Parathyroid adenoma (tissue), 2 donors: ENCODE results near the gene ABLIM2.

ENCODE experiments used
- H2AFZ ChIP-seq: fragments of 300-600 bp; sonication (generic); one replicate; pipeline ENCODE4 v1.7.0; 2017; ENCODE audit warnings: antibody characterized with exemption, mild to moderate bottlenecking
- H3K27ac ChIP-seq: fragments of 300-600 bp; sonication (generic); one replicate; pipeline ENCODE4 v1.7.0; 2017
- H3K27me3 ChIP-seq: fragments of 300-600 bp; sonication (generic); one replicate; pipeline ENCODE4 v1.7.0; 2017; ENCODE audit warnings: low read length; ENCODE audit not compliant: control insufficient read depth, insufficient read depth
- H3K36me3 ChIP-seq: fragments of 300-600 bp; sonication (generic); one replicate; pipeline ENCODE4 v1.7.0; 2017; ENCODE audit warnings: low read length; ENCODE audit not compliant: control insufficient read depth, insufficient read depth
- H3K4me1 ChIP-seq: fragments of 300-600 bp; sonication (generic); one replicate; pipeline ENCODE4 v1.7.0; 2017; ENCODE audit warnings: control low read depth
- H3K4me2 ChIP-seq: fragments of 300-600 bp; sonication (generic); one replicate; pipeline ENCODE4 v1.7.0; 2017; ENCODE audit warnings: low read length
- H3K4me3 ChIP-seq: fragments of 300-600 bp; sonication (generic); one replicate; pipeline ENCODE4 v1.7.0; 2017; ENCODE audit warnings: low read depth, low read length
- H3K79me2 ChIP-seq: fragments of 300-600 bp; sonication (generic); one replicate; pipeline ENCODE4 v1.7.0; 2017; ENCODE audit warnings: control low read depth
- H3K9ac ChIP-seq: fragments of 300-600 bp; sonication (generic); one replicate; pipeline ENCODE4 v1.7.0; 2017; ENCODE audit warnings: mild to moderate bottlenecking
- H3K9me3 ChIP-seq: fragments of 300-600 bp; sonication (generic); one replicate; pipeline ENCODE4 v1.7.0; 2017; ENCODE audit warnings: low read length; ENCODE audit not compliant: control insufficient read depth
- TF ChIP-seq, protein P1 (sequence below): fragments of 300-600 bp; sonication (generic); IDR thresholded peaks from one replicate; pipeline ENCODE4 v1.7.0; 2017; ENCODE audit warnings: antibody characterized with exemption, mild to moderate bottlenecking
- donor health status: primary hyperparathyroidism.

ABLIM2 gene

DNA sequence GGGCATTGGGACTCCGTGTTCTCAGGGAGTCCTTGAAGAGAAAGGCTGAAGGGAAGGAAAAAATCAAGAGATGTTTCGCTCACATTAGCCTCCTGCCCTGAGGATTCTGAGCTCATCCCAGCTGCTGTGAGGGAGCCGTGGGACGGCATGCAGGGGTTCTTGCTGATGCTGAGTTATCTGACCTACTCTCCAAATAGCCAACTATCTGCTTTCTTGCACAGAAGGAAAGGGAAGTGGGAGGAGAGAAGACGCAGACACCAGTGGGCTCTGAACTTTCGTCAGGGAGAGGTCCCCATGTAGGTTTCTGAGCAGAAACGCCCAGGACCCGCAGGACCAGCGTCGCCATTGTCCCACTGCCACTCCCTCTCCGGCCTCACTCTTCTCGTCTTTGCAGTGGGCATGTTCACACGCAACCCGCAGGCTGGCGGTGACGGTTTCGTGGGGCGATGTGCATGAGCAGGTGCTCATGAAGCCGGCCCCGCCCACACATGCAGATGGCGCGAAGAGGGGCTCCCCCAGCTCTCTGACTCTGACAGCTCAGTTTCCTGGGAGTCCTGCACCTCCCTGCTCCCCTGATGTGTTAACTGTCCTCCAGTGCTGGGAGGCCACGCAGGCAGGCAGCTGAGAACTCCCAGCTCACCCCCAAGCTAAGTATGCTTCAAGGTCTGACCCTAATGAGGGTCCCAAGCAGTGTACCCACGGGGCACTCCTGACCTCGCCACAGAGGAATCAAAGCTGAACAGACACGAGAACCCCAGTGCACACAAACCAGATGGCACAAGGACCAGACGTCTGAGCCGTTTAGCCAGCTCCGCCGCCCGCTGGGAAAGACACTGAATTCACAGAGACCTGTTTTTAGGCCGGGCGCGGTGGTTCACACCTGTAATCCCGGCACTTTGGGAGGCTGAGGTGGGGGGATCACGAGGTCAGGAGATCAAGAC lies 13.6 kb upstream of the ABLIM2 start:
- Histone ChIP-seq H2AFZ (no peak overlapping the region), H3K4me3 (no peak overlapping the region), H3K9me3 (no peaks in the 10 kb centered on the region), H3K79me2 (no peaks in the 10 kb centered on the region), H3K27ac (no peak overlapping the region), H3K27me3 (no peaks in the 10 kb centered on the region), H3K36me3 (no peaks in the 10 kb centered on the region), H3K4me2 (no peak overlapping the region), H3K4me1 (no peaks in the 10 kb centered on the region), H3K9ac (no peak overlapping the region)
- TF ChIP-seq, protein P1, sequence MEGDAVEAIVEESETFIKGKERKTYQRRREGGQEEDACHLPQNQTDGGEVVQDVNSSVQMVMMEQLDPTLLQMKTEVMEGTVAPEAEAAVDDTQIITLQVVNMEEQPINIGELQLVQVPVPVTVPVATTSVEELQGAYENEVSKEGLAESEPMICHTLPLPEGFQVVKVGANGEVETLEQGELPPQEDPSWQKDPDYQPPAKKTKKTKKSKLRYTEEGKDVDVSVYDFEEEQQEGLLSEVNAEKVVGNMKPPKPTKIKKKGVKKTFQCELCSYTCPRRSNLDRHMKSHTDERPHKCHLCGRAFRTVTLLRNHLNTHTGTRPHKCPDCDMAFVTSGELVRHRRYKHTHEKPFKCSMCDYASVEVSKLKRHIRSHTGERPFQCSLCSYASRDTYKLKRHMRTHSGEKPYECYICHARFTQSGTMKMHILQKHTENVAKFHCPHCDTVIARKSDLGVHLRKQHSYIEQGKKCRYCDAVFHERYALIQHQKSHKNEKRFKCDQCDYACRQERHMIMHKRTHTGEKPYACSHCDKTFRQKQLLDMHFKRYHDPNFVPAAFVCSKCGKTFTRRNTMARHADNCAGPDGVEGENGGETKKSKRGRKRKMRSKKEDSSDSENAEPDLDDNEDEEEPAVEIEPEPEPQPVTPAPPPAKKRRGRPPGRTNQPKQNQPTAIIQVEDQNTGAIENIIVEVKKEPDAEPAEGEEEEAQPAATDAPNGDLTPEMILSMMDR: no peak

DNA sequence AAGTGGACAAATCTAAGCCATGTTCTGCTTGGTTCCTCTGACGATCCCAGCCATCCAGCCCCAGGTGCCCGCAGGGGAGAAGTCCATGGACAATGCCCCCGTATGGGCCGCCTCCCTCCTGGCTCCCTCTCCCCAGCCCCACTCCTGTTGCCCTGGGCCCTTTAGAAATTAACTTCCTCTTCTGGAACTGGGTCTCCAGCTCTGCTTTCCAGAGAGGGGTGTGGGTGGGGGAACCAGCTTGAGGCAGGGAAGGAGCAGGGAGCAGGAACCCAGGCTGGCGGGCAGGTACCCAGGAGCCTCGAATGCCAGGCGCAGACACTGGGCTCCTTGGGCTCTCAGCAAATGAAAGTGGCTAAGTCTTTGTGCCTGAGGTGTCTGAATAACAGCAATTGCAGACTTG lies 12.7 kb upstream of the ABLIM2 start:
- H3K4me1 ChIP-seq: no peaks in the 10 kb centered on the region
- TF ChIP-seq, protein P1: no peak
- H3K36me3 ChIP-seq: no peaks in the 10 kb centered on the region
- no peak overlapping the region for H3K4me2 ChIP-seq
- no peaks in the 10 kb centered on the region for H3K27me3 ChIP-seq
- no peaks in the 10 kb centered on the region for H3K9me3 ChIP-seq
- no peaks in the 10 kb centered on the region for H3K79me2 ChIP-seq
- H3K9ac ChIP-seq: no peak overlapping the region
- no peak overlapping the region for H2AFZ ChIP-seq
- no peak overlapping the region for H3K27ac ChIP-seq
- H3K4me3 ChIP-seq: no peak overlapping the region

DNA sequence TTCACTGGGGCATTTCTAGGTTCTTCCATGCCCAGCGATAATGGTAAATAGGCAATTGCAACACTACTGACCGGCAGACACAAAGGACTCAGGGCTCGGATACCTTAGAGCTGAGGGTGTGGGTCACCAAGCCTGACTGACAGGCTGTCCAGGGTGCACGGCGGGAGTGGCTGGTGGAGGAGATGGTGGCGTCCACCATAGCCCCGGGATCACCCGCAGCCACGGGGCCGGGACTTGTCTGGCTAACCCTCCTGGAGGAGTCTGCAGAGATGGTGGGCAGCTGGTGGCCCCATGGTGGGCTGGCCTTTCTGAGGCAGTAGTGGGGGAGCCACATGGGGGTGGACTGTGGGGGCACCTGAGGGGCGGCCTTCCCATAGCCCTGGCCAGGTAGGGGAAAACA lies 11.7 kb upstream of the ABLIM2 start:
- TF ChIP-seq, protein P1: no peak
- H2AFZ ChIP-seq: no peak overlapping the region
- no peak overlapping the region for H3K4me2 ChIP-seq
- H3K9ac ChIP-seq: no peak overlapping the region
- H3K4me1 ChIP-seq: no peaks in the 10 kb centered on the region
- no peak overlapping the region for H3K4me3 ChIP-seq
- no peaks in the 10 kb centered on the region for H3K9me3 ChIP-seq
- H3K36me3 ChIP-seq: no peaks in the 10 kb centered on the region
- H3K79me2 ChIP-seq: no peaks in the 10 kb centered on the region
- no peak overlapping the region for H3K27ac ChIP-seq
- no peaks in the 10 kb centered on the region for H3K27me3 ChIP-seq

DNA sequence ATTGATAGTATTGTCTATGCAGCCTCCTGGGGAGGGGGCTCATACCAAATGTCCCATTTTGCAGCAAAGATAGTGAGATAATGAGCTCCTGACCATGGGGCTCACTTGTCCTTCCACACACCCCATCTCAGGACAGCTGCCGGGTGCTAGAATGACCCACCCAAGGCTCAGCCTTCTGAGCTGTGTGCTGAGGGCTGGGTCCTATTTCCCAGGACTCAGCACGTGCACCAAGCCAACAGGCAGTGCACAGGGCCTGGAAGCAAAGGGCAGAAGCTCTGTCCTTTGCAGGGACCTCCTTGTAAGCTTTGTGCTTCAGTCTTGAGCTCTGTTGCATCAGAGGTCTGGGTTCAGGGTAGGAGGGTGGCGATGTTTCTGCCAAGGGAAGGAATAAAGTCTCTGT lies 11.2 kb upstream of the ABLIM2 start:
- TF ChIP-seq, protein P1: no peak
- no peak overlapping the region for H3K27ac ChIP-seq

More for the DNA sequence above, 11.2 kb upstream of the ABLIM2 start:
- Histone ChIP-seq H3K9ac (no peak overlapping the region), H3K79me2 (no peaks in the 10 kb centered on the region), H3K4me3 (no peak overlapping the region), H3K4me1 (no peaks in the 10 kb centered on the region), H3K36me3 (no peaks in the 10 kb centered on the region), H2AFZ (no peak overlapping the region), H3K9me3 (no peaks in the 10 kb centered on the region), H3K4me2 (no peak overlapping the region), H3K27me3 (no peaks in the 10 kb centered on the region)
